GM12878 (cell line): ENCODE data around the gene GABBR2. TPM values are rescaled to one million over a fixed set of nuclear protein-coding genes. Genes with fewer than 3 reads are reported as not detected.

Source experiments
- ATAC-seq: fragments of 200-7000 bp; cut with Tn5 transposase; 3 replicates; pipeline ENCODE4 v1.9.1; 2020; ENCODE audit warnings: mild to moderate bottlenecking, moderate library complexity
- BruUV-seq: library from RNA; stranded (reverse); fragments of 400-500 nt; replicated peaks from 2 replicates; lab custom pipeline; 2021; lab: Mats Ljungman, UMichigan
- CTCF ChIA-PET: fragments of 300-600 bp; sonication (Branson Sonifier 250); formaldehyde crosslinking; extraction: SDS; loops from one replicate; lab custom pipeline; 2021; ENCODE audit warnings: inconsistent platforms; lab: Yijun Ruan, JAX
- POLR2A ChIA-PET: fragments of 350-600 bp; formaldehyde crosslinking; extraction: SDS; loops from one replicate; lab custom pipeline; 2021; ENCODE audit warnings: inconsistent platforms; lab: Charles Lee
- RAD21 ChIA-PET: fragments of 300-600 bp; sonication (Branson Sonifier 250); formaldehyde crosslinking; loops from one replicate; lab custom pipeline; 2023; ENCODE audit warnings: antibody characterized with exemption; ENCODE audit not compliant: unreplicated experiment; lab: Charles Lee
- SMC1A ChIA-PET: fragments of 300-600 bp; sonication (Branson Sonifier 250); formaldehyde crosslinking; loops from one replicate; lab custom pipeline; 2023; ENCODE audit not compliant: unreplicated experiment, uncharacterized antibody; lab: Charles Lee
- DNase-seq: peaks from one replicate; pipeline ENCODE4 v3.0.0-alpha.2; 2011; ENCODE audit warnings: low read depth, low spot score
- FAIRE-seq: peaks from 3 replicates; lab custom pipeline; 2011; peaks lifted over from hg19 to GRCh38; lab: Jason Lieb, UNC
- H2AFZ ChIP-seq: 2 replicates; pipeline ENCODE4 v1.6.0; 2011; ENCODE audit warnings: low read depth, low read length, control low read depth; ENCODE audit not compliant: control insufficient read depth
- H3K27ac ChIP-seq: 2 replicates; pipeline ENCODE4 v1.5.1; 2011; ENCODE audit warnings: control low read depth; ENCODE audit not compliant: control insufficient read depth, insufficient read depth
- H3K27me3 ChIP-seq, 2 experiments: replicated peaks in 1 of 2; 2 replicates each; pipeline versions ENCODE4 v1.6.0 to v1.6.1; 2011; ENCODE audit warnings: low read length in 1 of 2; ENCODE audit not compliant: control insufficient read depth in 2 of 2, insufficient read depth in 2 of 2
- H3K36me3 ChIP-seq, 2 experiments: 2 replicates each; pipeline ENCODE4 v1.5.1; 2011; ENCODE audit warnings: low read length in 1 of 2; ENCODE audit not compliant: control insufficient read depth in 2 of 2, insufficient read depth in 2 of 2
- H3K4me1 ChIP-seq: 2 replicates; pipeline ENCODE4 v1.6.1; 2011; ENCODE audit warnings: mild to moderate bottlenecking, low read length, moderate library complexity, mixed read lengths; ENCODE audit not compliant: control insufficient read depth, insufficient read depth
- H3K4me2 ChIP-seq: 2 replicates; pipeline ENCODE4 v1.6.0; 2011; ENCODE audit warnings: control low read depth; ENCODE audit not compliant: control insufficient read depth, insufficient read depth
- H3K4me3 ChIP-seq: fragments of 200-600 bp; sonication (generic); 2 replicates; pipeline ENCODE4 v1.5.1; 2016
- H3K79me2 ChIP-seq: 2 replicates; pipeline ENCODE4 v1.6.0; 2011; ENCODE audit warnings: low read length; ENCODE audit not compliant: control insufficient read depth, insufficient read depth
- H3K9ac ChIP-seq: 2 replicates; pipeline ENCODE4 v1.8.0; 2011; ENCODE audit warnings: low read length, control low read depth, mixed read lengths; ENCODE audit not compliant: control insufficient read depth, insufficient read depth
- H3K9me3 ChIP-seq: replicated peaks from 3 replicates; pipeline ENCODE4 v1.5.1; 2011; ENCODE audit warnings: mild to moderate bottlenecking, low read length; ENCODE audit not compliant: control insufficient read depth, insufficient read depth
- H4K20me1 ChIP-seq: 2 replicates; pipeline ENCODE4 v1.6.0; 2011; ENCODE audit not compliant: control insufficient read depth, insufficient read depth
- IRF5 ChIP-seq: fragments of 450-650 bp; IDR thresholded peaks from 2 replicates; pipeline ENCODE4 v1.6.1; 2017; ENCODE audit warnings: borderline replicate concordance
- JUND ChIP-seq: IDR thresholded peaks from 2 replicates; pipeline ENCODE4 v1.6.1; 2012; ENCODE audit warnings: low read depth, mild to moderate bottlenecking, low read length, improper control_type of control experiment, moderate library complexity
- KAT2A ChIP-seq: conservative IDR thresholded peaks from 2 replicates; pipeline ENCODE4 v1.6.1; 2011; ENCODE audit warnings: low read depth, low read length; ENCODE audit not compliant: control insufficient read depth
- NFIC ChIP-seq: IDR thresholded peaks from 2 replicates; pipeline ENCODE4 v1.6.1; 2012; ENCODE audit warnings: low read depth, mild to moderate bottlenecking, inconsistent platforms, low read length, moderate library complexity
- NR2C2 ChIP-seq: IDR thresholded peaks from 2 replicates; pipeline ENCODE4 v1.6.1; 2011; ENCODE audit warnings: borderline replicate concordance, low read depth; ENCODE audit not compliant: control insufficient read depth, insufficient read length
- TCF3 ChIP-seq: IDR thresholded peaks from 2 replicates; pipeline ENCODE4 v1.6.1; 2012; ENCODE audit warnings: low read depth, mild to moderate bottlenecking, low read length, borderline replicate concordance; ENCODE audit not compliant: insufficient read depth
- WGBS: methylation state at CpG from one replicate; pipeline ENCODE4 v1.1.6; 2016; ENCODE audit warnings: low lambda C conversion rate; ENCODE audit not compliant: insufficient replicate concordance, insufficient coverage; ENCODE audit errors: missing lambda C conversion rate; 5-methylcytosine and 5-hydroxymethylcytosine counted together
- in situ Hi-C: fragments of 300-500 bp; cut with MboI; formaldehyde crosslinking; loops from 9 replicates; pipeline ENCODE4 v1.14.3; 2018; ENCODE audit warnings: mixed read lengths
- intact Hi-C: fragments of 100-400 bp; cut with micrococcal nuclease; formaldehyde crosslinking; loops from one replicate; pipeline ENCODE4 v1.14.2; 2022; ENCODE audit not compliant: unreplicated experiment
- polyA plus RNA-seq, 11 experiments: library from polyadenylated mRNA; depleted of rRNA in 4 of 11; unstranded in 6 of 11; stranded (reverse) in 5 of 11; fragments of >200 nt; fragmentation: Nextera tagmentation in 4 of 11; fragmentation: Illumina TruSeq in 1 of 11; extraction: Ambion mirVana in 4 of 11; extraction: Trizol in 1 of 11; gene quantifications; 1 replicate in 1 of 11; 2 replicates in 10 of 11; pipeline versions ENCODE4 v1.2.1 to v1.2.3, GENCODE V29; 2011 to 2016; ENCODE audit warnings: inconsistent platforms in 2 of 11, missing spikeins in 2 of 11, low read depth in 1 of 11
- total RNA-seq, 4 experiments: library from RNA; depleted of rRNA in 3 of 4; stranded (reverse); fragments of >200 nt in 3 of 4; fragmentation: Illumina TruSeq in 1 of 4; extraction: Trizol in 1 of 4; gene quantifications; 2 replicates each; pipeline versions ENCODE4 v1.2.1 to v1.2.3, GENCODE V29; 2013 to 2021

GABBR2 gene
- total and polyA plus RNA-seq, 10 of the 15 experiments (the other 5 are each of a cell fraction or from before 2014, with no cell fraction given): 0.02 to 2.2 (median 0.06) TPM; not detected in 2

GRCh38 chr9:98455256-98456155 is 253.2 kb downstream of the GABBR2 start:
- POLR2A ChIA-PET: interaction anchor here (0.6 kb wide), 1 partner anchor 224 kb away, joined by 5 read pairs; no protein-coding TSS in a partner anchor

More at GRCh38 chr9:98455256-98456155, 253.2 kb downstream of the GABBR2 start:
- DNase-seq (no peak), FAIRE-seq (no peak), ATAC-seq (no peak)
- Histone ChIP-seq H3K4me1 (no peaks in the 10 kb centered on the region), H2AFZ (no peak overlapping the region), H3K27me3 (no peaks in the 10 kb centered on the region), H3K9me3 (peaks cover 2% of the 10 kb centered on the region; the same call in 2 of the 3 replicates), H3K36me3 (no peaks in the 10 kb centered on the region), H3K9ac (no peak overlapping the region), H3K4me3 (no peak overlapping the region), H3K4me2 (no peak overlapping the region), H3K79me2 (no peaks in the 10 kb centered on the region), H4K20me1 (no peaks in the 10 kb centered on the region), H3K27ac (no peak overlapping the region)
- TF ChIP-seq TCF3: no peak
- no peak for TF ChIP-seq NR2C2
- TF ChIP-seq KAT2A: no peak
- TF ChIP-seq NFIC: no peak
- no peak for TF ChIP-seq IRF5
- TF ChIP-seq JUND: no peak
- intact Hi-C loops (no loop called here), in situ Hi-C loops (no loop called here)
- SMC1A ChIA-PET: no interaction called here
- CTCF ChIA-PET: interaction anchor here (0.6 to 1.3 kb wide), 3 partner anchors 13 to 487 kb away, joined by 3 read pairs; no protein-coding TSS in a partner anchor
- RAD21 ChIA-PET: no interaction called here
- WGBS: 13% methylated on average over 12 of the region's 12 CpGs
- BruUV-seq: no TSS peak
